ENCODE data around the gene LRRTM3.

DNA sequence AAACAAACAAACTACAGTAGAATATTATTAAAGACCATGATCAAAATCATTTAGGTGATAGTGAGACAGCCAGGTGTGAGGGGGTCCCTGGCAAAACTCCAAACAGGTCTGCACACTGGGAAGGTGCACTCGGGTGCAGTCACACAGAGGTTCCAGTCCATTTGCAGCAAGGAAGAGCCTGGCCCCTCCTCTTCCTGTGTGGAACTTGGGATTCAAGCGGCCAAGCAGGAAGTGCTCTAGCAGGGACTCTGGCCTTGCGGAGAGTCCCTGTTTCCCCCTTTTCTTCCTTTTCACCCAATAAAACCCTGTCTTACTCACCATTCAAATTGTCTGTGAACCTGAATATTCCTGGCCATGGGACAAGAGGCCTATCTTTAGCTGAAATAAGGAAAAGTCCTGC, 181.8 kb downstream of the LRRTM3 start:
- TF ChIP-seq, protein P1, sequence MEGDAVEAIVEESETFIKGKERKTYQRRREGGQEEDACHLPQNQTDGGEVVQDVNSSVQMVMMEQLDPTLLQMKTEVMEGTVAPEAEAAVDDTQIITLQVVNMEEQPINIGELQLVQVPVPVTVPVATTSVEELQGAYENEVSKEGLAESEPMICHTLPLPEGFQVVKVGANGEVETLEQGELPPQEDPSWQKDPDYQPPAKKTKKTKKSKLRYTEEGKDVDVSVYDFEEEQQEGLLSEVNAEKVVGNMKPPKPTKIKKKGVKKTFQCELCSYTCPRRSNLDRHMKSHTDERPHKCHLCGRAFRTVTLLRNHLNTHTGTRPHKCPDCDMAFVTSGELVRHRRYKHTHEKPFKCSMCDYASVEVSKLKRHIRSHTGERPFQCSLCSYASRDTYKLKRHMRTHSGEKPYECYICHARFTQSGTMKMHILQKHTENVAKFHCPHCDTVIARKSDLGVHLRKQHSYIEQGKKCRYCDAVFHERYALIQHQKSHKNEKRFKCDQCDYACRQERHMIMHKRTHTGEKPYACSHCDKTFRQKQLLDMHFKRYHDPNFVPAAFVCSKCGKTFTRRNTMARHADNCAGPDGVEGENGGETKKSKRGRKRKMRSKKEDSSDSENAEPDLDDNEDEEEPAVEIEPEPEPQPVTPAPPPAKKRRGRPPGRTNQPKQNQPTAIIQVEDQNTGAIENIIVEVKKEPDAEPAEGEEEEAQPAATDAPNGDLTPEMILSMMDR (conservative IDR thresholded peaks at IDR 0.05; ENCODE audit: low read depth in 2 of 2): no peak
- TF ChIP-seq, protein P2, sequence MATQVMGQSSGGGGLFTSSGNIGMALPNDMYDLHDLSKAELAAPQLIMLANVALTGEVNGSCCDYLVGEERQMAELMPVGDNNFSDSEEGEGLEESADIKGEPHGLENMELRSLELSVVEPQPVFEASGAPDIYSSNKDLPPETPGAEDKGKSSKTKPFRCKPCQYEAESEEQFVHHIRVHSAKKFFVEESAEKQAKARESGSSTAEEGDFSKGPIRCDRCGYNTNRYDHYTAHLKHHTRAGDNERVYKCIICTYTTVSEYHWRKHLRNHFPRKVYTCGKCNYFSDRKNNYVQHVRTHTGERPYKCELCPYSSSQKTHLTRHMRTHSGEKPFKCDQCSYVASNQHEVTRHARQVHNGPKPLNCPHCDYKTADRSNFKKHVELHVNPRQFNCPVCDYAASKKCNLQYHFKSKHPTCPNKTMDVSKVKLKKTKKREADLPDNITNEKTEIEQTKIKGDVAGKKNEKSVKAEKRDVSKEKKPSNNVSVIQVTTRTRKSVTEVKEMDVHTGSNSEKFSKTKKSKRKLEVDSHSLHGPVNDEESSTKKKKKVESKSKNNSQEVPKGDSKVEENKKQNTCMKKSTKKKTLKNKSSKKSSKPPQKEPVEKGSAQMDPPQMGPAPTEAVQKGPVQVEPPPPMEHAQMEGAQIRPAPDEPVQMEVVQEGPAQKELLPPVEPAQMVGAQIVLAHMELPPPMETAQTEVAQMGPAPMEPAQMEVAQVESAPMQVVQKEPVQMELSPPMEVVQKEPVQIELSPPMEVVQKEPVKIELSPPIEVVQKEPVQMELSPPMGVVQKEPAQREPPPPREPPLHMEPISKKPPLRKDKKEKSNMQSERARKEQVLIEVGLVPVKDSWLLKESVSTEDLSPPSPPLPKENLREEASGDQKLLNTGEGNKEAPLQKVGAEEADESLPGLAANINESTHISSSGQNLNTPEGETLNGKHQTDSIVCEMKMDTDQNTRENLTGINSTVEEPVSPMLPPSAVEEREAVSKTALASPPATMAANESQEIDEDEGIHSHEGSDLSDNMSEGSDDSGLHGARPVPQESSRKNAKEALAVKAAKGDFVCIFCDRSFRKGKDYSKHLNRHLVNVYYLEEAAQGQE (IDR thresholded peaks at IDR 0.05; ENCODE audit: unreplicated experiment): no peak
- TF ChIP-seq EZH2 (IDR thresholded peaks at IDR 0.05; ENCODE audit: low read depth, unreplicated experiment) (no peak), EZH2phosphoT487 (IDR thresholded peaks at IDR 0.05; ENCODE audit: unreplicated experiment) (no peak), POLR2AphosphoS5 (IDR thresholded peaks at IDR 0.05; ENCODE audit: low read depth) (no peak), ZNF114 (CRISPR knock-in tag; IDR thresholded peaks at IDR 0.05) (no peak), NANOG (IDR thresholded peaks at IDR 0.05; ENCODE audit: borderline replicate concordance) (no peak), ZNF331 (CRISPR knock-in tag; IDR thresholded peaks at IDR 0.05; ENCODE audit: low read depth) (no peak), JUNB (IDR thresholded peaks at IDR 0.05; ENCODE audit: unreplicated experiment) (no peak), CREB1 (CRISPR knock-in tag; IDR thresholded peaks at IDR 0.05; ENCODE audit: low read depth) (no peak), ETS1 (IDR thresholded peaks at IDR 0.05) (no peak)
